ENCODE measurements around the gene BOD1. TPM values are rescaled to one million over a fixed set of nuclear protein-coding genes. Genes with fewer than 3 reads are reported as not detected.

BOD1 gene
- total and polyA plus RNA-seq, 9 donors: 45.8 to 76.1 (median 61.7) TPM

GRCh38 chr5:173572431-173573125 lies 43.9 kb downstream of the BOD1 start:
- Histone ChIP-seq H3K4me3 (no peak overlapping the region), H3K36me3 (no peaks in the 10 kb centered on the region), H3K27ac (no peak overlapping the region), H3K27me3 (no peaks in the 10 kb centered on the region), H3K4me1 (ENCODE audit: insufficient read depth) (no peaks in the 10 kb centered on the region), H3K9me3 (no peaks in the 10 kb centered on the region)
- intact Hi-C loops (cut with DNase I): loop anchor here (1.0 to 5.0 kb wide), 3 partner anchors 275 to 280 kb away; no protein-coding TSS in a partner anchor
- no peak for TF ChIP-seq CTCF (IDR thresholded peaks at IDR 0.05)
- TF ChIP-seq POLR2A (IDR thresholded peaks at IDR 0.05): no peak
- no peak for TF ChIP-seq EP300 (IDR thresholded peaks at IDR 0.05)
- WGBS, 3 donors: 11 to 36% (median 15%) methylated on average over 6 of the region's 6 CpGs
- no peak for DNase-seq

- no peak for DNase-seq
- H3K4me3 ChIP-seq: no peak overlapping the region
- no peaks in the 10 kb centered on the region for H3K36me3 ChIP-seq
- H3K4me1 ChIP-seq (ENCODE audit: insufficient read depth): no peaks in the 10 kb centered on the region
- intact Hi-C loops (cut with DNase I): loop anchor here in 2 of 4 donors (5.0 kb wide), 1 partner anchor 273 kb away; no protein-coding TSS in a partner anchor
- H3K27me3 ChIP-seq: no peaks in the 10 kb centered on the region
- H3K27ac ChIP-seq: no peak overlapping the region
- WGBS, 3 donors: 86 to 89% (median 89%) methylated on average over 22 of the region's 22 CpGs
- no peak for TF ChIP-seq EP300 (IDR thresholded peaks at IDR 0.05)
- no peak for TF ChIP-seq POLR2A (IDR thresholded peaks at IDR 0.05)
- TF ChIP-seq CTCF (IDR thresholded peaks at IDR 0.05): no peak
- H3K9me3 ChIP-seq: no peaks in the 10 kb centered on the region
Observed at GRCh38 chr5:173570321-173571090, 45.9 kb downstream of the BOD1 start.

GRCh38 chr5:173568703-173569102 lies 47.7 kb downstream of the BOD1 start:
- Histone ChIP-seq H3K4me1 (ENCODE audit: insufficient read depth) (no peaks in the 10 kb centered on the region), H3K27ac (no peak overlapping the region), H3K27me3 (no peaks in the 10 kb centered on the region), H3K4me3 (no peak overlapping the region), H3K36me3 (no peaks in the 10 kb centered on the region), H3K9me3 (no peaks in the 10 kb centered on the region)
- WGBS, 3 donors: 90 to 93% (median 90%) methylated on average over 4 of the region's 4 CpGs
- intact Hi-C loops (cut with DNase I): no loop called here
- TF ChIP-seq EP300 (IDR thresholded peaks at IDR 0.05) (no peak), POLR2A (IDR thresholded peaks at IDR 0.05) (no peak), CTCF (IDR thresholded peaks at IDR 0.05) (no peak)
- no peak for DNase-seq

- no peak for TF ChIP-seq POLR2A (IDR thresholded peaks at IDR 0.05)
- no peak overlapping the region for H3K4me3 ChIP-seq
- no peak overlapping the region for H3K27ac ChIP-seq
- 94 to 97% (median 95%) methylated on average over 1 of the region's 1 CpG for WGBS, 3 donors
- intact Hi-C loops (cut with DNase I): no loop called here
- no peaks in the 10 kb centered on the region for H3K36me3 ChIP-seq
- no peak for DNase-seq
- H3K27me3 ChIP-seq: no peaks in the 10 kb centered on the region
- no peaks in the 10 kb centered on the region for H3K4me1 ChIP-seq (ENCODE audit: insufficient read depth)
- no peaks in the 10 kb centered on the region for H3K9me3 ChIP-seq
Observed at GRCh38 chr5:173568128-173568527, 48.3 kb downstream of the BOD1 start.

- H3K4me1 ChIP-seq (ENCODE audit: insufficient read depth): no peaks in the 10 kb centered on the region
- no peaks in the 10 kb centered on the region for H3K9me3 ChIP-seq
- H3K4me3 ChIP-seq: no peak overlapping the region
- H3K27ac ChIP-seq: no peak overlapping the region
- H3K27me3 ChIP-seq: no peaks in the 10 kb centered on the region
- intact Hi-C loops (cut with DNase I): no loop called here
- no peak for TF ChIP-seq EP300 (IDR thresholded peaks at IDR 0.05)
- H3K36me3 ChIP-seq: no peaks in the 10 kb centered on the region
- 62 to 64% (median 63%) methylated on average over 7 of the region's 7 CpGs for WGBS, 3 donors
- DNase-seq: no peak
Observed at GRCh38 chr5:173567548-173567947, 48.9 kb downstream of the BOD1 start.

Data from ovary (tissue), 9 donors.